GM23248 (cell line): Measurements from ENCODE around the gene XRRA1.

ENCODE experiments used
- EZH2 ChIP-seq: fragments of 200-600 bp; sonication (generic); IDR thresholded peaks from 2 replicates; pipeline ENCODE4 v1.6.1; 2018; ENCODE audit warnings: antibody characterized with exemption, mild to moderate bottlenecking; ENCODE audit not compliant: insufficient read depth, poor library complexity, severe bottlenecking
- EZH2phosphoT487 ChIP-seq: fragments of 200-600 bp; sonication (generic); IDR thresholded peaks from 2 replicates; pipeline ENCODE4 v1.6.1; 2018; ENCODE audit warnings: antibody characterized with exemption, moderate library complexity, mild to moderate bottlenecking, low read depth; ENCODE audit not compliant: insufficient read depth

GRCh38 chr11:74984070-74984469 lies 35.2 kb upstream of the XRRA1 start:
- TF ChIP-seq EZH2phosphoT487 (no peak), EZH2 (no peak)
